Measurements from ENCODE around the gene SLC26A3.

SLC26A3 gene

DNA sequence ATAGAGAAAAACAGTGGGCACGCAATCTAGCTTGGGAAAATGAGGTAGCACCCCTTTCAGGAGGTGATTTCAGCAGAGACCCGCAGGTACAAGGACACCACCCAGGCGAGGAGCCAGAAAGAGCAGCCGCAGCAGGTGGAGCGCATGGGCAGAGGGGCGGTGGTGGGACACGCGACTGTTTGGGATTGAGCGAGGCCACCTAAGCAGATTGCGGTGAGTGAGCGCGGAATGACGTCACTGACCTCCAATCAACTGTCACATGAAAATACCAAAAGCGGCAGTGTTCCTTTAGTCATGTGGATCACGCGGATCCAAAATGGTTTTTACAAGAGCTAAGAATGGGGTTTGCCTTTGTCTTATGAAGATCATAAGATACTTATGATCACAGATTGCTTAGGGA is 40.2 kb upstream of the SLC26A3 start:
- CTCF ChIA-PET, result no interaction called here
- TF ChIP-seq LEF1 (IDR thresholded peaks at IDR 0.05; ENCODE audit: borderline replicate concordance) (no peak), TARDBP (IDR thresholded peaks at IDR 0.05) (no peak), SP1 (IDR thresholded peaks at IDR 0.05) (no peak), FOXM1 (IDR thresholded peaks at IDR 0.05; ENCODE audit: borderline replicate concordance) (no peak), ZNF384 (IDR thresholded peaks at IDR 0.05) (no peak), FOXA1 (IDR thresholded peaks at IDR 0.05) (no peak), HDGF (IDR thresholded peaks at IDR 0.05; ENCODE audit: borderline replicate concordance) (no peak)
- POLR2A ChIA-PET, result no interaction called here
- DNase-seq (ENCODE audit: extremely low spot score), result no peak

DNA sequence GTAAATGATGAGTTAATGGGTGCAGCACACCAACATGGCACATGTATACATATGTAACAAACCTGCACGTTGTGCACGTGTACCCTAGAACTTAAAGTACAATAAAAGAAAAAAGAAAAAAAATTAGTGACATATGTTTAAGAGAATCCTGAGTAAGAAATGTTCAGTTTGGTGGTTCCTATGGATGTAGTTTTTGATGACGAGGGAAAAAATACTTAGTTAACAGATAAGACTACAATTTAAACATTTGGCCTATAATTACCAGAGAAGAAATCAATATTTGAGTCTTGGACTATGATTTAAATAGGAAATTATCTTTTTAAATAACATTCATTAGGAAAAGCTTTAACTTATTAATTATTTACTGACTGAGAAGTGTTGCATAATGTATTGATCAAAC is 39.2 kb upstream of the SLC26A3 start:
- POLR2A ChIA-PET, result no interaction called here
- CTCF ChIA-PET, result no interaction called here
- DNase-seq (ENCODE audit: extremely low spot score), result no peak
- TF ChIP-seq ELF4 (IDR thresholded peaks at IDR 0.05) (no peak), TARDBP (IDR thresholded peaks at IDR 0.05) (no peak), L3MBTL2 (conservative IDR thresholded peaks at IDR 0.05) (no peak), BHLHE40 (IDR thresholded peaks at IDR 0.05; ENCODE audit: borderline replicate concordance) (no peak), SP1 (IDR thresholded peaks at IDR 0.05) (no peak), LEF1 (IDR thresholded peaks at IDR 0.05; ENCODE audit: borderline replicate concordance) (no peak), HDGF (IDR thresholded peaks at IDR 0.05; ENCODE audit: borderline replicate concordance) (no peak), FOXM1 (IDR thresholded peaks at IDR 0.05; ENCODE audit: borderline replicate concordance) (no peak), ZNF384 (IDR thresholded peaks at IDR 0.05) (no peak), NFRKB (IDR thresholded peaks at IDR 0.05) (no peak)
- TF ChIP-seq, protein P1, sequence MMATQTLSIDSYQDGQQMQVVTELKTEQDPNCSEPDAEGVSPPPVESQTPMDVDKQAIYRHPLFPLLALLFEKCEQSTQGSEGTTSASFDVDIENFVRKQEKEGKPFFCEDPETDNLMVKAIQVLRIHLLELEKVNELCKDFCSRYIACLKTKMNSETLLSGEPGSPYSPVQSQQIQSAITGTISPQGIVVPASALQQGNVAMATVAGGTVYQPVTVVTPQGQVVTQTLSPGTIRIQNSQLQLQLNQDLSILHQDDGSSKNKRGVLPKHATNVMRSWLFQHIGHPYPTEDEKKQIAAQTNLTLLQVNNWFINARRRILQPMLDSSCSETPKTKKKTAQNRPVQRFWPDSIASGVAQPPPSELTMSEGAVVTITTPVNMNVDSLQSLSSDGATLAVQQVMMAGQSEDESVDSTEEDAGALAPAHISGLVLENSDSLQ (IDR thresholded peaks at IDR 0.05), result no peak

DNA sequence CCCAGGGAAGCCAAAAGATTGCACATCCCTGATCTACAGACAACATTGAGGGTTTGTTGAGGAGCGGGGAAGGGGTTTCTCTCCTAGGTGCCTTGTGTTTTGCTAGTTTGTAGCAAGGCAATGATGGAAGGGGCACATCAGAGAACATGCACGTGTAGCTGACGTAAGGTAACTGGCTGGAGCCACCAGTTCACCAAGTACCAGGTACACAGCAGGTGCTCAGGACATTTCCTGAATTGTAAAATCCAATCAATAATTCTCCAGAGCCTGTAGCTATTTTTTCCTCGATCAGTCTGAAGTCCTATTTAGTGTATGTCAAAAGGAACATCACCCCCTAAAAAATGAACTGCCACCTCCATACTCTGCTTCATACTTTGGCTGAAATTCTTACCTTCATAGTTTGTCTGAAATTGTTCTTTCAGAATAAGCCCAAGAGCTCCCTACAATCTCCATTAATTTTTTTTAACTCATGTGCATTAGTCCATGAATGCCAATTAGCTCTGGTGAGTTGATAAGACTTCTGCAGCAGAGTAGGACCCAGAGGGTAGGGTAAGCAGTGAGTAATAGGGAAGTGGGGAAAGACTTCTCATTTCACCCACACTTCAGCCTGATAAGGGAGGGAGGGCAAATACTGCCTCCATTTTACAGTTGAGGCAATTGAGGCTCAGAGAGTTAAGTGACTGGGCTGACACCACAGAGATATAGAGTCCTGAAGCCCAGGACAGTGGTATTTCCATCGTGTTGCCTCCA is 36.0 kb upstream of the SLC26A3 start:
- DNase-seq (ENCODE audit: extremely low spot score), result no peak
- POLR2A ChIA-PET, result no interaction called here
- CTCF ChIA-PET, result interaction anchor here (0.7 kb wide), 1 partner anchor 40 kb away, joined by 3 read pairs; no protein-coding TSS in a partner anchor
- TF ChIP-seq BHLHE40 (IDR thresholded peaks at IDR 0.05; ENCODE audit: borderline replicate concordance), result no peak
- TF ChIP-seq SP1 (IDR thresholded peaks at IDR 0.05), result no peak
- no peak for TF ChIP-seq FOXK2 (IDR thresholded peaks at IDR 0.05)
- TF ChIP-seq NFRKB (IDR thresholded peaks at IDR 0.05), result no peak

DNA sequence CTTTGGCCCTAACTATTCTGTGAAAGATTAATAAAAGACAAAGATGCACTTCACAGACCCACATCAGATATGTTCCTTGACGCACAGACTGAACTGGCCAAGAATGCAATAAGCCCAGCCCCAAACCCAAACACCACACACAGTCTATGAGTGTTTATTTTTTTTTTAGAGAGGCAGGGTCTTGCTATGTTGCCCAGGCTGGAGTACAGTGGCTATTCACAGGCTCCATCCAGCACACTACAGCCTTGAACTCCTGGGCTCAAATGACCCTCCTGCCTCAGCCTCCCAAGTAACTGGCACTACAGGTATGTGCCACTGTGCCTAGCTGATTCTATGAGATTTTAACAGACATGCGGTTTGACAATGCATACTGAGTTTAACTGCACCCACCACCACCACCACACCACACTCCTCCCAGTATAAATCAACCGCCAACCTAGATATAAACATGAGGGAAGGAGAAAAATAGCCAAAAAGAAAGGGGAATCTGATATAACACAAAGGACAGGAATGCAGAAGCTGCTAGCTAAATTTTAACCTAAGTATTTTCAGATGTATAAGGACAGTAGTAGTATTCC is 35.1 kb upstream of the SLC26A3 start:
- CTCF ChIA-PET, result interaction anchor here (0.7 kb wide), 1 partner anchor 41 kb away, joined by 3 read pairs; no protein-coding TSS in a partner anchor
- no peak for DNase-seq (ENCODE audit: extremely low spot score)
- no peak for TF ChIP-seq LEF1 (IDR thresholded peaks at IDR 0.05; ENCODE audit: borderline replicate concordance)
- no peak for TF ChIP-seq BHLHE40 (IDR thresholded peaks at IDR 0.05; ENCODE audit: borderline replicate concordance)
- no peak for TF ChIP-seq SP1 (IDR thresholded peaks at IDR 0.05)
- TF ChIP-seq, protein P1 (IDR thresholded peaks at IDR 0.05), result no peak
- TF ChIP-seq SUZ12 (IDR thresholded peaks at IDR 0.05), result no peak
- TF ChIP-seq TARDBP (IDR thresholded peaks at IDR 0.05), result no peak
- TF ChIP-seq ARNT (IDR thresholded peaks at IDR 0.05), result no peak
- no peak for TF ChIP-seq CTBP1 (IDR thresholded peaks at IDR 0.05; ENCODE audit: borderline replicate concordance)
- TF ChIP-seq FOXK2 (IDR thresholded peaks at IDR 0.05), result no peak
- no peak for TF ChIP-seq NFRKB (IDR thresholded peaks at IDR 0.05)
- TF ChIP-seq ZNF384 (IDR thresholded peaks at IDR 0.05), result no peak
- TF ChIP-seq FOXA1 (IDR thresholded peaks at IDR 0.05), result no peak
- no peak for TF ChIP-seq FOXM1 (IDR thresholded peaks at IDR 0.05; ENCODE audit: borderline replicate concordance)
- no peak for TF ChIP-seq L3MBTL2 (conservative IDR thresholded peaks at IDR 0.05)
- TF ChIP-seq HDGF (IDR thresholded peaks at IDR 0.05; ENCODE audit: borderline replicate concordance), result no peak
- no peak for TF ChIP-seq ELF4 (IDR thresholded peaks at IDR 0.05)
- POLR2A ChIA-PET, result no interaction called here

DNA sequence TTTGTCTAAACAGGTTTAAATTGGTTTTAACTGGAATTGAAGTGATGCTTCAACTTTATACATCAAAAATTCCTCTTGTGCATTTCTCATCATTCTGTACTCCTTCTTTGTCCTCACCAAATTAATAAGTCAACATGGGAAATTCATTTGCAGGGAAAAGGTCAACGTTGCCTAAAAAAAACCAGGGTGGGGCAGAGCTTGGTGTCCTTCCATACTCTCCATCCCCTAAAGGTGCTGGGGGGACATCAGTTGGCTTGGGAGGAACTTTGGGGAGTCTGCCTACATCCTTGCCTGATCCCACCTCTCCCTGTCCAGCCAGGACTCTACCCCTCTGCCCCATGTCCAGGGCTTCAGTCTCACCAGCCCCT is 34.1 kb upstream of the SLC26A3 start:
- CTCF ChIA-PET, result no interaction called here
- TF ChIP-seq LEF1 (IDR thresholded peaks at IDR 0.05; ENCODE audit: borderline replicate concordance), result no peak
- TF ChIP-seq ZNF384 (IDR thresholded peaks at IDR 0.05), result no peak
- no peak for TF ChIP-seq HDGF (IDR thresholded peaks at IDR 0.05; ENCODE audit: borderline replicate concordance)
- no peak for TF ChIP-seq SUZ12 (IDR thresholded peaks at IDR 0.05)
- no peak for TF ChIP-seq SP1 (IDR thresholded peaks at IDR 0.05)
- no peak for TF ChIP-seq FOXA1 (IDR thresholded peaks at IDR 0.05)
- DNase-seq (ENCODE audit: extremely low spot score), result no peak
- POLR2A ChIA-PET, result no interaction called here

DNA sequence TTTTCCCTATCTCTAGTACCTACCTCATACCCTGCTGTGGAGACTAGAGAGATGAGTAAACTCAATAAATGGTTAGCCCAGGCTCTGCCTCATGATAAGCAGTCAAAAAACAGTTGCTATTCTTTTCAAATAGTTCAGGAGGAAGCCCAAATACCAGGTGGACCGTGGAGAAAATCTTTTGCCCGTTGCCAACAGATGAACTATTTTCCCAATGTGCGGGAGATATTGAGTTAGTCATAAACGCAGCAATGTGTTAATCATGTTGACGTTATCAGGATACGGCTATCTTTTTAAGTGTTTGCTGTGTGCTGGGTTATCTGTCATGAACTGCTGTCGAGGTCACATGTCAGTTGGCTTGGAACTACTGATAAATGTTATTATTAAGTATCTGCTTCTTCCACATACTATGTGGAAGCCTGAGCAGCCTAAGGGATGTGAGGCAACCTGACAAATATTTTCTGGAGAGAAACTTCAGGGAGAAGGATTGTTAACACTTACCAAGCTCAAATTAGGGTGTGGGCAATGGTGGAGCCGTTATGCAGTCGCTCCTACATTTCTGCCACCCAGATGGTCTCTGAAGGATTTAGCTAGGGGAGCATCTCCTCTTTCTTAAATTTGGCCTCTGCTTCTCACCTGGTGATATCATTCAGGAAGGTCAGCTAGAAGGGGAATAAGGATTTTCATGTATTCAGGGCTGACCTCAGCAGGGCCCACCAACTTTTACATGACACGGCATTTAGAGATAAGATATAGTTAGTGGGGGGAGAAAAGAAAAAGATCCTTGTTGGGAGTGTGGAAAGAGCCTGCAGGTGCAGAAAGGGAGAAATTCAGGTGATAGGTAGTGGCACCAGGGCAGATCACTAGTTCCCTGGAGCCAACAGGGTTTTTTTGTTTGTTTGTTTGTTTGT is 33.5 kb upstream of the SLC26A3 start:
- ChIA-PET CTCF (no interaction called here), POLR2A (no interaction called here)
- TF ChIP-seq ZNF384 (IDR thresholded peaks at IDR 0.05) (no peak), SP1 (IDR thresholded peaks at IDR 0.05) (no peak), SUZ12 (IDR thresholded peaks at IDR 0.05) (no peak), FOXA1 (IDR thresholded peaks at IDR 0.05) (no peak), LEF1 (IDR thresholded peaks at IDR 0.05; ENCODE audit: borderline replicate concordance) (no peak)
- TF ChIP-seq, protein P1 (IDR thresholded peaks at IDR 0.05), result no peak

More for the DNA sequence above, 33.5 kb upstream of the SLC26A3 start:
- DNase-seq (ENCODE audit: extremely low spot score), result no peak
